GM23248 (cell line): ENCODE measurements around the gene FAM117A. TPM values are rescaled to one million over a fixed set of nuclear protein-coding genes. Genes with fewer than 3 reads are reported as not detected.
A peak's percentile ranks its signal among the peaks of the same experiment; 100 is the strongest.

Source experiments
- DNase-seq: peaks from one replicate; pipeline ENCODE4 v3.0.0-alpha.2; 2015
- H2AFZ ChIP-seq: fragments of 200-600 bp; sonication (generic); 2 replicates; pipeline ENCODE4 v1.6.1; 2016; ENCODE audit warnings: antibody characterized with exemption
- H3F3A ChIP-seq: fragments of 200-600 bp; sonication (generic); 2 replicates; pipeline ENCODE4 v1.6.1; 2016; ENCODE audit warnings: mild to moderate bottlenecking, antibody characterized with exemption, mixed run types; ENCODE audit not compliant: insufficient read depth
- H3K27ac ChIP-seq: fragments of 200-600 bp; sonication (generic); 2 replicates; pipeline ENCODE4 v1.5.1; 2016; ENCODE audit warnings: mild to moderate bottlenecking
- H3K27me3 ChIP-seq: fragments of 200-600 bp; sonication (generic); replicated peaks from 2 replicates; pipeline ENCODE4 v1.6.1; 2016; ENCODE audit warnings: mild to moderate bottlenecking; ENCODE audit not compliant: insufficient read depth
- H3K36me3 ChIP-seq: fragments of 200-600 bp; sonication (generic); 2 replicates; pipeline ENCODE4 v1.6.1; 2016; ENCODE audit warnings: low read depth, mild to moderate bottlenecking
- H3K4me1 ChIP-seq: fragments of 200-600 bp; sonication (generic); 2 replicates; pipeline ENCODE4 v1.6.1; 2016; ENCODE audit warnings: mild to moderate bottlenecking; ENCODE audit not compliant: insufficient read depth
- H3K4me2 ChIP-seq: fragments of 200-600 bp; sonication (generic); one replicate; pipeline ENCODE4 v1.6.1; 2016; ENCODE audit warnings: mild to moderate bottlenecking; ENCODE audit not compliant: unreplicated experiment
- H3K4me3 ChIP-seq: fragments of 200-600 bp; sonication (generic); 2 replicates; pipeline ENCODE4 v1.5.1; 2016; ENCODE audit warnings: mild to moderate bottlenecking
- H3K79me2 ChIP-seq: fragments of 200-600 bp; sonication (generic); 2 replicates; pipeline ENCODE4 v1.6.1; 2016; ENCODE audit warnings: mild to moderate bottlenecking; ENCODE audit not compliant: insufficient read depth
- H3K9ac ChIP-seq: fragments of 200-600 bp; sonication (generic); 2 replicates; pipeline ENCODE4 v1.6.1; 2016; ENCODE audit warnings: mild to moderate bottlenecking
- H3K9me2 ChIP-seq: fragments of 200-600 bp; sonication (generic); 2 replicates; pipeline ENCODE4 v1.6.1; 2016; ENCODE audit warnings: mixed run types, mild to moderate bottlenecking, moderate library complexity; ENCODE audit not compliant: insufficient read depth
- H3K9me3 ChIP-seq: fragments of 200-600 bp; sonication (generic); one replicate; pipeline ENCODE4 v1.6.1; 2017; ENCODE audit warnings: low read depth
- H4K20me1 ChIP-seq: fragments of 200-600 bp; sonication (generic); 2 replicates; pipeline ENCODE4 v1.6.0; 2016; ENCODE audit not compliant: insufficient read depth
- EZH2 ChIP-seq: fragments of 200-600 bp; sonication (generic); IDR thresholded peaks from 2 replicates; pipeline ENCODE4 v1.6.1; 2018; ENCODE audit warnings: antibody characterized with exemption, mild to moderate bottlenecking; ENCODE audit not compliant: insufficient read depth, poor library complexity, severe bottlenecking
- EZH2phosphoT487 ChIP-seq: fragments of 200-600 bp; sonication (generic); IDR thresholded peaks from 2 replicates; pipeline ENCODE4 v1.6.1; 2018; ENCODE audit warnings: antibody characterized with exemption, moderate library complexity, mild to moderate bottlenecking, low read depth; ENCODE audit not compliant: insufficient read depth
- WGBS, 2 experiments: methylation state at CpG; one replicate each; pipeline ENCODE4 v1.1.6; 2015 to 2017; ENCODE audit warnings: low lambda C conversion rate in 2 of 2, low coverage in 1 of 2; ENCODE audit errors: missing lambda C conversion rate in 2 of 2; 5-methylcytosine and 5-hydroxymethylcytosine counted together
- in situ Hi-C: fragments of 300-500 bp; cut with MboI; formaldehyde crosslinking; loops from 2 replicates; pipeline ENCODE4 v1.15.0; 2020
- polyA plus RNA-seq: library from polyadenylated mRNA; unstranded; fragments of >200 nt; fragmentation: Nextera tagmentation; extraction: Ambion mirVana; gene quantifications from 2 replicates; pipeline ENCODE4 v1.2.1, GENCODE V29; 2016
- total RNA-seq: library from RNA; depleted of rRNA; stranded (reverse); fragments of >200 nt; shearing (Covaris generic); gene quantifications from 2 replicates; pipeline ENCODE4 v1.2.3, GENCODE V29; 2014

FAM117A gene
- total and polyA plus RNA-seq, 2 experiments from 2014 or later, result 1.8 to 4.0 TPM

DNA sequence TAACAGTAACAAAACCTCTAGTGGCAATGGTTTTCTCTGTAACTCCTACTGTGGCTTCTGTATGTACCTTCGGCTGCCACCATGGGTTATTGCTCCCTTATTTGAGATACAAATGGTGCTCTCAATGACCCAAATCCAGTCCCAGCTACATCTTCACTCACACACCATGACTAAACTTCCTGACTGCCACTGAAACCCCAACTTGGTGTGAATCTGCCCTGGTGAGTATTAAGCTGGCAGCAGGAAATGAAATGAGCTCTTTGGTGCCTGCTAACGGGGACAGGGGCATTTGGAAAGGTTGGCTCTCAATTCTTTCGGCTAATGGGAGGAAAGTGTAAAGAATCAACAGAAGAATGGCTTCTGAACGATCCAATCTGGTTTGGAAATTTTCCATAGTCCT lies 48.7 kb downstream of the FAM117A start:
- H3K79me2 ChIP-seq, result no peaks in the 10 kb centered on the region
- TF ChIP-seq EZH2, result no peak
- TF ChIP-seq EZH2phosphoT487, result no peak
- DNase-seq, result no peak
- no peaks in the 10 kb centered on the region for H4K20me1 ChIP-seq
- no peaks in the 10 kb centered on the region for H3K27me3 ChIP-seq
- no peaks in the 10 kb centered on the region for H3K4me1 ChIP-seq
- in situ Hi-C loops, result no loop called here
- no peak overlapping the region for H3K9ac ChIP-seq
- H3K9me2 ChIP-seq, result no peaks in the 10 kb centered on the region
- no peak overlapping the region for H2AFZ ChIP-seq
- H3K4me2 ChIP-seq, result no peak overlapping the region
- 69 to 71% methylated on average over 4 of the region's 4 CpGs for WGBS, 2 experiments
- H3K27ac ChIP-seq, result no peak overlapping the region
- H3F3A ChIP-seq, result no peaks in the 10 kb centered on the region
- H3K4me3 ChIP-seq, result no peak overlapping the region
- no peaks in the 10 kb centered on the region for H3K36me3 ChIP-seq
- no peaks in the 10 kb centered on the region for H3K9me3 ChIP-seq

- Histone ChIP-seq H3K9me3 (no peaks in the 10 kb centered on the region), H3K9ac (peak overlapping the region; percentile 97), H3F3A (no peaks in the 10 kb centered on the region), H3K4me3 (peak overlapping the region; percentile 99), H3K27ac (peak overlapping the region; percentile 48), H3K9me2 (no peaks in the 10 kb centered on the region), H4K20me1 (no peaks in the 10 kb centered on the region), H3K4me1 (peaks cover 15% of the 10 kb centered on the region), H3K79me2 (peaks cover 25% of the 10 kb centered on the region), H3K36me3 (peaks cover 14% of the 10 kb centered on the region; the same call in 1 of the 2 replicates), H2AFZ (peak overlapping the region; percentile 96), H3K27me3 (no peaks in the 10 kb centered on the region), H3K4me2 (peak overlapping the region; percentile 89)
- TF ChIP-seq EZH2 (no peak), EZH2phosphoT487 (no peak)
- 39 to 40% methylated on average over 15 of the region's 15 CpGs for WGBS, 2 experiments
- DNase-seq, result peak; percentile 70
- in situ Hi-C loops, result loop anchor here (5.0 to 10.0 kb wide), 2 partner anchors 64 to 136 kb away; partner anchors contain the start of gene TAC4
Observed at GRCh38 chr17:49708515-49709183, 55.3 kb downstream of the FAM117A start.

- Histone ChIP-seq H3K27ac (peak within 1 kb of the TSS; percentile 92), H3F3A (no peaks in the 10 kb centered on the region), H3K9ac (peak within 1 kb of the TSS; percentile 97), H3K36me3 (peaks cover 18% of the 10 kb centered on the region; the same call in 1 of the 2 replicates), H3K4me1 (peaks cover 15% of the 10 kb centered on the region), H3K79me2 (peaks cover 25% of the 10 kb centered on the region), H3K27me3 (no peaks in the 10 kb centered on the region), H3K9me3 (no peaks in the 10 kb centered on the region), H3K4me2 (peak within 1 kb of the TSS; percentile 96), H3K4me3 (peak within 1 kb of the TSS; percentile 99), H2AFZ (peak within 1 kb of the TSS; percentile 96), H3K9me2 (no peaks in the 10 kb centered on the region), H4K20me1 (no peaks in the 10 kb centered on the region)
- DNase-seq, result peak; percentile 99
- WGBS, 2 experiments, result 1 to 2% methylated on average over 44 to 53 of the region's 53 CpGs
- no peak for TF ChIP-seq EZH2phosphoT487
- TF ChIP-seq EZH2, result no peak
- in situ Hi-C loops, result loop anchor here (5.0 to 10.0 kb wide), 2 partner anchors 64 to 137 kb away; partner anchors contain the start of gene TAC4
Observed at GRCh38 chr17:49707608-49708514, 56.1 kb downstream of the FAM117A start, which contains the start of gene SLC35B1. TSS of gene SLC35B1 (minus strand) at chr17:49707964. CDS start at chr17:49707833, 131 bp downstream.

GRCh38 chr17:49707246-49707607 lies 56.7 kb downstream of the FAM117A start:
- H3K9me3 ChIP-seq, result no peaks in the 10 kb centered on the region
- H3K4me1 ChIP-seq, result peaks cover 15% of the 10 kb centered on the region
- no peaks in the 10 kb centered on the region for H3F3A ChIP-seq
- H3K9me2 ChIP-seq, result no peaks in the 10 kb centered on the region
- H3K36me3 ChIP-seq, result peaks cover 18% of the 10 kb centered on the region; the same call in 1 of the 2 replicates
- DNase-seq, result peak; percentile 54
- H3K79me2 ChIP-seq, result peaks cover 25% of the 10 kb centered on the region
- 0 to 2% methylated on average over 12 of the region's 12 CpGs for WGBS, 2 experiments
- H3K27ac ChIP-seq, result peak overlapping the region; percentile 92
- H3K27me3 ChIP-seq, result no peaks in the 10 kb centered on the region
- in situ Hi-C loops, result loop anchor here (5.0 to 10.0 kb wide), 2 partner anchors 65 to 138 kb away; partner anchors contain the start of gene TAC4
- TF ChIP-seq EZH2 (no peak), EZH2phosphoT487 (no peak)
- H2AFZ ChIP-seq, result peak overlapping the region; percentile 96
- H3K4me3 ChIP-seq, result peak overlapping the region; percentile 99
- H4K20me1 ChIP-seq, result no peaks in the 10 kb centered on the region
- peak overlapping the region; percentile 96 for H3K4me2 ChIP-seq
- peak overlapping the region; percentile 97 for H3K9ac ChIP-seq
